ENCODE measurements around the gene PCSK4.
"Not testable (repeated sequence)": the region's sequence is repeated elsewhere in the genome, so short reads cannot be mapped to it uniquely, and the experiment has no call there.

The PCSK4 gene

DNA sequence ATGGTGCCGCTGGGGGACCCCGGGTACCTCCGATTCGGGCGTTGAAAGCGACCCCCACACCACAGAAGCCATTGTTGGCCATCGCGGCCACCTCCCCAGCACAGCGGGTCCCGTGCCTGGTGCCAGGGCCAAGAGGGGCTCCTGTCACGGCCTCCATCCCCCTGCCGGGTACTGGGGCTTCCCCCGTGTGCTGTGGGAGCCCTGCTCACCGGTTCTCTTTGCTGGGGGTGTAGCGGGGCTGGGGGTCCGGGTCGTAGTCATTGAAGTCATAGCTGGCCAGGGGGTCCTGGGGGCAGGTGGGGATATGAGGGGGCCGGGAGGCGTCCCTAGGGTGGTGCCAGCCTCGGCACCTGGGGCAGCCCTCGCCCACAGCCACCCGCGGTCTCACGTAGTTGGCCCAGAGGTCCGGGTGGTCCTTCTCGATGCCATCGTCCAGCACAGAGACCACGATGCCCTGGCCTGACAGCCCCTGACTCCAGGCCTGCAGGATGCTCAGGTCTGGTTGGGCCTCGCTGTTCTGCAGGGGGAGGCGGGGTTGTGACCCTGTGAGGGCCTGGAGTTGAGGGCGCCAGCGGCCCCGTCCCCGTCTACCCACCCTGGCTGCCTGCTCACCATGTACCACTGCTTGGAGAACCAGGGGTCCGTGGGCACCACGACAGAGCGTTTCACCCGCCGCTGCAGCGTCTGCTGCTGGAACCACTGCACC lies 2.4 kb downstream of the PCSK4 start:
- DNase-seq (ENCODE audit: low spot score) = no peak

DNA sequence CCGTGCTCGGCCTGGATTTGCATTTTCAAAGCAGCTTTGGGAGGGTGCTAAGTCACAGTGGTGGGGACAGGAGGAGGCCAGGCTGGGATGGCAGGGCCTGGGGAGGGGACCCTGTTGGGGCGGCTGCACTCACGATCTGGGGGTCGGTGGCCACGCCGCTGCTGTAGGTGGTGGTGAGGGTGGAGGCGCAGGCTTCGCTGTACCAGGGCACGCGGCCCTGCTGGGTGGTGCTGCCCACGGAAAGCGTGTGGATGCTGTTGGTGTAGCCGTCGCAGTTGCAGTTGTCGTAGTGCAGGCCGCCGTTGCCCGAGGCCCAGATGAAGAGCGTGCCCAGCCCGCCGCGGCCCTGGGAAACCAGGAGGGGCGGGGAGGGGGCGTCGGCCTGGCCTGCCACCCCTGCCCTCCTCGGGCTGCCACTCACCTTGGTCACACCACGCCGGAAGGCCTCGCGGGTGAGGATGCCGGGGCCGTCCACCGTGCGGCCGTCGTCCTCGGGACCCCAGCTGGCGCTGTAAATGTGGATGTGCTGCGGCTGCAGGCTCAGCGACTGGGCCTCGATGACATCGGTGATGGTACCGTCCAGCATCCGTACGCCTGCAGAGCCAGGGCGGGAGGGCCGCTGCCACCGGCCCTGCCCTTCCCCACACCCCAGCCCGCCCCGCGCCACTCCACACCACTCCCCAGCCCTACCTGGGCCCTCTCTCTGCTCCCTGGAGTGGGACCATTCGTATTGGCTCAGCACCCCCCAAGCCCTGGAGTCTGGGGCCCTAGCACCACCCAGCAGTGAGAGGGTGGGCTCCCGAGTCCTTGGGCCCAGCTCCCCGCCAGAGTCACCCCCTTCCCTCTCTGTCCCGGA lies 3.2 kb downstream of the PCSK4 start:
- DNase-seq (ENCODE audit: low spot score) = no peak

DNA sequence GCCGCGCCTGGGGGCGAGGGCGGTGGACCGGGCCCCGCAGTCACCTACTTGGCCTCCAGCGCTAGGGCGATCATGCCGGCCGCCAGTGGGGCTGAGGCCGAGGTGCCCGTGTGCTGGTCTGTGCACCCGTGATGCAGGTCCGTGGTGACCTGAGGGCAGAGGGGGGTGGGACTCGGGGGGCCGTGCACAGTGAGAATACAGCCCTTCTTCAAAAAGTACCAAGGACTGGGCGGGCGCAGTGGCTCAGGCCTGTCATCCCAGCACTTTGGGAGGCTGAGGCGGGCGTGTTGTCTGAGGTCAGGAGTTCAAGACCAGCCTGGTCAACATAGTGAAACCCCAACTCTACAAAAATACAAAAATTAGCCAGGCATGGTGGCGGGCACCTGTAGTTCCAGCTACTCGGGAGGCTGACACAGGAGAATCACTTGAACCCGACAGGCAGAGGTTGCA lies 6.1 kb downstream of the PCSK4 start:
- DNase-seq (ENCODE audit: low spot score) = no peak

DNA sequence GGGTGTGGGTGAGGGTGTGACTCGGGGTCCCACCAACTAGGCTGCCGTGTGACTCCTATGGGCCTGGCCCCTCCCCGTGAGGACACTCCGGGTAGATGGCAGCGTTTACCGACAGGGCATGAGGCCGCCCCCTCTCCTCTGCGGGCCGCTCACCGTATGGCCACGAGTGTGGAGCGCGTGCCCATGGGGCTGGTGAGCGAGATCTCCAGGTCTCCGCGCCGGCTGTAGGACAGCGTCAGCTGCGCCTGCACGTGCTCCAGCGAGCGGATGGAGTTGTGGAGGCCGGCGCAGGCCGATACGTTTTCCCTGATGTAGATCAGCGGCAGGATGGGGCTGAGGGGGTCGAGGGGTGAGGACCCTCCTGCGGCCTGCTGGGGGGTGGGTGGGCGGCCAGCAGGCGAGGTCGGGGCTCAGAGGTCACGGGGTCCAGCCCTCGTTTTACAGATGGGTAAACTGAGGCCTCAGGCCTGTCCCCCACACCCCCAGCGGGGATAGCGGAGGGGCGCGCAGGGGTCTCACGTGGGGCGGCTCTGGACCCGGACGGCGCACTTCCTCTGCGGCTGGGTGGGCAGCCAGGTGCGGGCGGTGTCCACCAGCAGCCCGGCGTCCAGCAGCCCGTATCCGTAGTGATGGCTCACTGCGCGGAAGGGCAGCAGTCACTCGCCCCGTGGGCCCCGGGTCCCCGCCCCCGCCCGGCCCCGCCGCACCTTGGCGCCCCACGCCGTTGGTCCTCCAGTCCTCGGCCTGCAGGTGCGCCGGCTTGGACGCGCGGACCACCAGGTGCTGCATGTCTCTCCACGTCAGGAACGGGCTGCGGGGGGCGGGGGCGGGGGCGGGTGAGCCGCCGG lies 6.8 kb downstream of the PCSK4 start:
- no peak for DNase-seq (ENCODE audit: low spot score)

DNA sequence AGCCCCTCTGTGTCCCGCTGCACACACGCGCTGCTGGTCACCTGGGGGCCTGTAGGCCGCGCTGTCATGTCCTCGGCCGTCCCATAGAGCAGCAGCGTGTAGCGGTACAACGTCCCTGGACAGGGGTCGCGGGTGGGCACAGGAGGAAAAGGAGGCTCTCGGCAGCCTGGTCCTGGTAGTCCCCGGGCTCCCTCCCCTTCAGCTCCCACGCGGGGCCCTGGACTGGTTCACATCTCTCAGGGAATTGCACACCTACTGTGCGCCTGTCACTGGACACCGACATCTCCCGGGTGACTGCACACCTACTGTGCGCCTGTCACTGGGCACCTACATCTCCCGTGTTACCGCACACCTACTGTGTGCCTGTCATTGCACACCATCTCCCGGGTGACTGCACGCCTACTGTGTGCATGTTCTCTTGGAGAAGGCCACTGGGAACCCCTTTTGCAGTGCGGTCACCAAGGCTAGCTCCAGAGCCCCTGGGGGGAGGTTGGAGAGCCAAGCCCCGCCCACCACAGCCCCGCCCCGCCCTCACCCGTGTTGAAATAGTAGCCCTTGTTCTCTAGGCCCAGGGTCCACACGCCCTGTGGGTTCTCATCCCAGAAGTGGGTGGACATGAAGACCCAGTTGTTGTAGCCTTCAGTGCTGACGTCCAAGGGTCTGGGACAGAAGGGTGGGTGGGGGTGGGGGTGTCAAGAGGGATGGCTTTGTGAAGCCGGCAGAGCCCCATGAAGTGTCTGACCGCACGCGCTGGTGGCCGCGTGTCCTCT lies 7.6 kb downstream of the PCSK4 start:
- DNase-seq (ENCODE audit: low spot score) = no peak

DNA sequence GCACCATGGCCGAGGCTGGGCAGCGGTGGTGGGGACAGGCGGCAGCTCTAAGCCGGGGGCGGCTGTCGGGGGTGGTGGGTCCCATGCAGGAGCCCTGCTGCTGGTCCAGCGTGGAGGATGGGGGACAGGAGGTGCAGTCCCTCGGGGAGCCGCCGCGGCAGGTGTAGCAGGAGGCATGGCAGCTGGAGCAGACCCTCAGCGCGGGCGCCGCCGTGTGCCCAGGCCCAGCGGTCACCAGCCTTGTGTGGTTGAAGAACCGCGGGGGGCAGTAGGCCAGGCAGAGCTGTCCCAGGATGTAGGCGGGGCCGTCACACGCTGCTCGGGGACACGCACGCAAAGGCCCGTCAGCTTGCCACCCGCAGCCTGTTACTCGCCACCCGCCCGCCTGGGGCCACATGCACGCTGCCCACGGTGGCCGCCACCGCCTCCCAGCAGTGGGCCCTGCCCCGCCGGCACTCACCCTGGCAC lies 8.2 kb downstream of the PCSK4 start:
- no peak for DNase-seq (ENCODE audit: low spot score)

DNA sequence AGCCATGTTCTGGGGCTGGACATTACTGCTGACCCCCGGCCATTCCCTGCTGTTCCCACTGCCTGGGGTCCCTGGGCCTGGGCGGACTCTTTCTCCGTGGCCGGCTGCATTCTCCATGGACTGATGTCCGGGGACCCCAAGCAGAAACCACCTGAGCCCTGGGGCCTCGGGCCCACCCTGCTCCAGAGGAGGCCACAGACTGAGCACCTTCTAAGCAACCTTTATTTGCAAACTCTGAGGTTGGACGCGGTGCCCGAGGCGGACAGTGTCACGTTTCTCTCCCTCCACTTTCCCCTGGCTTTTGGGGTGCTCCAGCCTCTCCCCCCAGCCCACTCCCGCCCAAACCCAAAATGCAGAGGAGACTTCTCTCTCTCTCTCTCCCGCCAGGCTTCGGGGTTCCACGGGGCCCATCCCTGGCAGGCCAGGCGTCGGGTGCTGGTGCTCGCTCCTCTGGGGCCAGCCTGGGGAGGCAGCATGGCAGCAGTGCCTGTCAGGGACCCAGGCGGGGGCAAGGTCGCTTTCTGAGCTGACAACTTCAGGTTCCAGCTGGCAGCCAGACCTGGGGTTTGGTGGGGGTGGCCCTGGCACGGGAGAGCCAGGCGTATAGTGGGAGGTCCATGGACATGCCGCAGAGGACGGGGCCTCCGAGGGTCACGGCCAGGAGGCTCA lies 8.8 kb downstream of the PCSK4 start:
- no peak for DNase-seq (ENCODE audit: low spot score)

DNA sequence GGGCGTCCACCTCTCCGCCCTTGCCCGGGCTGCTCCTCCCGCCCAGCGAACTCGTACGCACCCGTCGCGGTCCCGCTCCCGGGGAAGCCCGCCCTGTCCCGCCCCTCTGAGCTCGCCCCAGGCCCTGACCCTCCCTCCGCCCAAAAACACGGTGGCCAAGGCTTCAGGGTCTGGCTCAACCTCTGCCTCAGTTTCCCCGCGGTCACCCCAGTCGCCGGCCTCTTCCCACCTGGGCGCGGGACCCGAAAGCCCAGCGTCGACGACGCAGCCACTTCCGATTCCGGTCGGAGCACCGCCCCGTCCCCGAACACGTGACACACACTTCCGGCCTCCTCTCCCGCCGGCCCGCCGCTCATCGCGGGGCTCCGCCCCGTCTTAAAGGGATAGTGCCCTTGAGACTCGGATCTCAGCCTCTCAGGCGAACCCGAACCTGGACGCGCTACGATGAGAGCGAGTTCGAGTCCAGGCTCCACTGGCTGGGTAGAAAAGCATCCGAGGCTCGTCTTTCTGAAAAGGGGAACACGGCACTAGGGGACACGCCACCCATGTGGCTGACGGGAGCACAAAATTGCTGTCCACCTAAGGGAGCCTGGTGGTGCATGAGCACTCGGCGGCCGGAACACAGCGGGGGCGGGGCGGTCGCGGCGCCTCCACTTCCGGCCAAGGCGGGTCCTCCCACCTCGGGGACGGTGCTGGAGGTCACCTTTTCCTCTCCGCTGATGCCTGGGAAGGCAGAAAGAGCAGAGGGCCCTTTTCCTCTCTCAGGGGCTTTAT lies 11.0 kb downstream of the PCSK4 start, which contains the start of gene C19orf25:
TSS of gene C19orf25 (minus strand) at position 282 of the 774 bp plus-strand sequence. CDS start 312 bp downstream, outside the sequence.
- DNase-seq (ENCODE audit: low spot score) = peak; percentile 93

DNA sequence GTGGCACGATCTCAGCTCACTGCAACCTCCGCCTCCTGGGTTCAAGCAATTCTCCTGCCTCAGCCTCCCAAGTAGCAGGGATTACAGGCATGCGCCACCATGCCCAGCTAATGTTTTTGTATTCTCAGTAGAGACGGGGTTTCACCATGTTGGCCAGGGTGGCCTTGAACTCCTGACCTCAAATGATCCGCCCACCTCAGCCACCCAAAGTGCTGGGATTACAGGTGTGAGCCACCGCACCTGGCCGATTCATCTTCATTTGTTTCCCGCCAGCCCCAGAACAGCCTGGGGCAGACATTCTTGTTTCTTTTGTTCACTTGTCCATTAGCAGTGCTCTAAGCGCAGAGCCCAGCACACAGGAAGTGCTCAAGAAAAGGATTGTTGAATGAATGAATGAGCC lies 13.1 kb downstream of the PCSK4 start:
- not testable (repeated sequence) for DNase-seq (ENCODE audit: low spot score)

DNA sequence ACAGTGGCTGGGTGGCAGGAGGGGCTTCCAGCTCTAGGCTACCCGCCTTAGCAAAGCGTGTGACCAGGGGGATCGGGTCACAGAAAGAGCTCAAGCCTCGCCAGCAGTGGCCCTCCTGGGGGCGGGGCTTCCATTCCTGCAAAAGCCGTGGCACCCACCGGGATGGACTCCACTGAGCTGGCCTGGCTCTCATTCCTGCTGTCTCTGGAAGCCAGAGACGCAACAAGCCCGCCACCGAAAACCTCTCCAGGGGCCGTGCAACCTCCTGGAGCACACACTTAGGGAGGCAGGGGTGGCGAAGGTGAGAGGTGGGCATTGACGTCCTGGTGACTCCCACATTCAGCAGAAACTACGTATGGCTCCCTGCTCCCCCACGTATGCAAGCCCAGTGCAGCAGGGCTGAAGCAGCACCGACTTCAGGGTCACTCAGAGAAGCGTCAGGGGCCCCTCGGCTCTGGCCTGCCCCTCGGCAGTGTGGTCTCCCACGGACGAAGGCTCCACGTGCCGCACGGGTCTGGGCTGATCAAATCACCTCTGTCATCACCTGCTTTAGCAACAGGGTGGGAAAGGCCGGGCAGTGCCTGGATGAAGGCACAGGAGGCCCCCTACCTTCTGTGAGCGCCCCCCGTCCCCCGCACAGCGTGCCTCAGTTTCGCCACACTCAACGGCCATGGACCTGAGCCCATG lies 14.3 kb downstream of the PCSK4 start:
- no peak for DNase-seq (ENCODE audit: low spot score)

DNA sequence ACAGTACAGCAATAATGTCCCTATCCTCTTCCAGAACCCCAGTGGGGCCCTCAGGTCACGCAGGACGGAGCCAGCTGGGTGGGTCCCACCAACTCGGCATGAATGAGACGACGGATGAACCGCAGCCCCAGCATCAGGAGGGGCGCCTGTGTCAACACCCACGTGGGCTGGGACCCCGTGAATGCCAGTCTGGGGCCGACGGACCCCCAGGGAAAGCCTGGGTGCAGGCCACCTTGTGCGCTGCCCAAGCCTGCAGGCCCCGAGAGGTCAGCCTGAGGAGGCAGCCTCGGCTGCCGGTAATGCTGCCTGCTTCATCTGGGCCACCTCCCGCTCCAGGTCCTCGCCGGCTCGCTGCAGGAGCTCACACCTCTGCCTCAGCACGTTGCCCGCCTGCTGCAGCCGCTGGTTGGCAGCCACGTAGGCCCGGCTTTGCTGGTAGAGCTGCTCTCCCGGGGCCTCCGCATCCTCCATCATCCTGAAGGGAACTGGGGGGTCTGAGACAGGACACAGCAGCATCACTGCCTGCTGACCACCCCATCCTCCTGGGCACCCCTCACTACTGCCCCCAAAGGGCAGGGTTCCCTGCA lies 15.3 kb downstream of the PCSK4 start:
- no peak for DNase-seq (ENCODE audit: low spot score)

DNA sequence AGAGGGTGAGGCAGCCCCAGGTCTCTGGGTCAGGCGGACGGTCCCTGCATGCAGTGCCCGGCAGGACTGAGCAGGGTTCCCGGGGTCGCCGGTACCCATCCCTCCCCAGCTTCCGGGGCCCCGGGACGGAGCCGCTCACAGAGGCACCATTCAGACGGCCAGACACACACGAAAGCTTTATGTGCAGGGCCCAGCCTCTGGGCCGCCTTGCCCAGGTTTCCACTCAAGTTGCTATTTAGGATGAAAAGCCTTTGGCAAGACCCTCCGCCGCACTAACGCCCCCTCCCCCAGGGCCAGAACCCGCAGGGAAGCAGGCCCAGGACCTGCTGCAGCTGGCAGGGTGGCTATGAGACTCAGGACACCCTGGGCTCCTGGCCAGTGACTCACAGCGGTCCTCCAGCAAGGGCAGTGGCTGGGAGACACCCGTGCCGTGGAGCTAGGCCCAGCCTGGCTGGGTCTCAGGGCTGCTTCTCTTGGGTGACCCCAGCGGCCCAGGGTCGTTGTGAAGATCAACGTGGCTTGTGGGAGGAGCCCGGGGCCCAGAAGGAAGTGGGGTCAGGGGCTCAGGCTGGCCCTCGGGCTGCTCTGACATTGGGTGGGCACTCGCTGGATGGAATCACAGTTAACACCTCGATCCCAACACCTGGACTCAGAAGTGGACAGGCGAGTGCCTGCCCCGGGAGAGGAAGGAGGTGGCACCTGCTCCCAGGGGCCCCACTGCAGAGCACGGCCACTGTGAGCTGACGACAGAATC lies 16.0 kb downstream of the PCSK4 start:
- no peak for DNase-seq (ENCODE audit: low spot score)

DNA sequence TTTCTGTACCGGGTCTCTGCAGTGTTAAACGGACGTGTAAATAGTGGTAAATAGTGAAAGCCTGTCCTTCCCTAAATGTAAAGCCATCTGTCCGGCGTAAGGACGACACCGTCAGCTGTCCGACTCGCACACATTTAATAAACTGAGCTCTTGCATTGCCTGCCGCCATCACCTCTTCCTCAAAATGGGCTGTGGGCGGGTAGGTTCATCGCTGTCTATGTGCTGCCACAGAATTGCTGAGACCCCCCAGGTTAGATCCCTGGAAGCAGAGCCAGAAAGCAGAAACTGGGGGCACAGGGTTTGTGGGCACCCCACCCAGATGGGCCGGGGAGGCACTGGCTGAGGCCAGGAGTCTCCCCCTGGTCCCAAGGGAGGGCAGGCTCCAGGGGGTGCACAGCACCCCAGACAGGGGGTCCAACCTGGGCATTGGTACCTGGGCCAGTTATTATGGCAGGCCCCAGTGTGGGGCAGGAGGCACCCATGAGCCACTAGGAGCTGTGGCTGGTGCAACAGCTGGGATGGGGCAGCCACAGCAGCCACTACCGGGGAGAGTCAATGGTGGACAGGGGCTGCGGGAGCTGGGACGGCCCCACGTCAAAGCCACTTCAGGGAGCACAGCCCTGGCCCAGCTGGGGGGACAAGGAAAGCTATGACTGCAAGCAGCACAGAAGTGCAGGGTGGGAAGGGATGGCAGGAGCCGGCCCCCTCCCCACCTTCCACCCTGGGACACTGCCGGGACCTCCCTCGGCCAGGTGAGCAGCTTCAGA lies 16.9 kb downstream of the PCSK4 start:
- no peak for DNase-seq (ENCODE audit: low spot score)

DNA sequence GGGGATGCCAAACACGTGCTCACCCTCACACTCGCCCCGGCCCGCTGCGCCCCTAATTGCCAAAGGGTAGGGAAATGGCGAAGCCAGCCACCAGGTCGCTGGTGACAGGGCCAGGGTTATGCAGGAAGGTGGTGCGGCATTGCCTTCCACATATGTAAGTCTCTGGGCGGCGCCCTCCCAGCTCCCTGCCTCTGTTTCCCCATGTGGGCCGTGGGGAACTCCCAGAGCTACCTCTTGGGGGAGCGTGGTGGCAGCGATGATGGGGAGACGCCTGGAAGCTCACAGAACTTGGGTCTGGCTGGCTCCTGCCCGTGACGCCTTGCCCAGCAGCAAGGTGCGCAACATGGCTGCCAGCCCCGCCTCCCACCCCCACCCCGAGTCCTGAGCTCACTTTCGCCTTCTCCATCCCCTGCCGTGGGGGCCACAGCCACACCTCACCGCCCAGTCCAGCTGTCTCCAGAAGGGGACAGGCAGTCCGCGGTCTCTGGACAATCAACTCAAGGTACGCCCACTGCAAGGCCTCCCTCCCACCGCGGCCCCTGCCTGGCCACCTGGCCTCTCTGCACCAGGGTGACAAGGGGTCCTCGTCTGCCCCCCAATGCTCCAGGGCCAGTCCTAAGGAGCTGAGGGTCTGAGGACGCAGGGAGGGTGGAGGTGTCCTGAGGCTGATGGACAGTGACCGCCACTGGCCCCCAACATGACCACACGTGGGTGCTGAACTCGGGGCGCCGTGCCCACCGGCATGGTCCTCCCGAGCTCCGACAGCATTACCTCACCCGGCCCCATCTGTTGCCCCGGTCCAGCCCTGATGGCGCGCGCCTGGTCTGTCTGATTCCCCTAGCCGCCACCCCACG lies 17.7 kb downstream of the PCSK4 start:
- no peak for DNase-seq (ENCODE audit: low spot score)

DNA sequence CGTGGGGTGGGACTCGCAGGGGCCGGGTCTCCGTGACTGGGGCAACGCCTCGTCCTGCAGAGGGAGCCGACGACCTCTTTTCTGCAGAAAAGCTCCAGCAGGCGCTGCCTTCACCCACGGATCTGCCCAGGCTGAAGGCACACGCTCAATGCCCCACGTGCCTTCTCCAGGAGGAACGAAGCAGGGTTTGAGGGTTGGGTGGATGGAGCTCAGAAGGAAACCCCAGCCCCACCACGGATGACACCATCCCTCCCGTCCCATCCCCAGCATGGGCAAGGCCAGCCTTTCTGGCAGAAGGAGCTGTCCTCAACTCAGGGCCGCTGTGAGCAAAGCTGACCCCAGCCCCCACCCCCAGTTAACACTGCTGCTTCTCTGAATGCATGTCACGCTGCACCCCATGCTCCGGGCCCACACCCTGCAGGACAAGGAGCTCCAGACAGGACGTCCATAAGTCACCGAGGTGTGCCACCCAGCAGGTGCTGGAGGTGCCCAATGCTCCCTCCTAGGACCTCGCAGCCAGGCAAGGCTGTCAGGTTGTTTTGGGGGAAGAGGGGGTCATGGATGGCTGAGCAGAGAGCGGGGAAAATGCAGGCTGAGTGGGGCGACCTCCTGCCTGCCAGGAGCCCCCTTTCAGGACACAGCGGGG lies 18.5 kb downstream of the PCSK4 start:
- DNase-seq (ENCODE audit: low spot score) = no peak

DNA sequence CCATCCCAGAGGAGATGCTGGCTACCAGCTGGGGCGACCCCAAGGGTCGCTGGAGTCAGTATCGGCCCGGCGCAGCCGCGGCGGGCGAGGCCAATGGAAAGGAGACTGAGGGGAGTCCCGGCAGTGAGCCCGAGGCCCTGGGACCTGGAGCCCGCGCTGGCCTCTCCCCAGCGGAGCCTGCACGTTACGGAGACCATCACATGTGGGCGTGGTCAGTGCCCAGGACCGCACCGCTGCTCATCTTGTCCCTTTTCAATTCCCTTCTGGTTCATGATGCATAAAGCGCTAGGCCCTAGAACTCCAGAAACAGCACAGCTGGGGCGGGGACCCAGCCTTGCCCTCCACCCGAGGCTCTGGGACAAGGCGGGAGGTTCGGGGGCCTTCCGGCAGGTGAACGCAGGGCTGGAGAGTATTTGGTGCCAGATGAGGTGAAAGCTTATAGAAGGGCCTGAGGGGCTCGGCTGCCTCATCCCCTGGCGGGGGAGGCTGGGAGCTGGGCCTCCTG lies 19.1 kb downstream of the PCSK4 start:
- DNase-seq (ENCODE audit: low spot score) = no peak

Data from hematopoietic multipotent progenitor cell treated with erythropoietin and hydrocortisone succinate and interleukin-3 and kit ligand, for 17 days (in vitro differentiated cells).